ENCODE data around the gene HYLS1.

GRCh38 chr11:125886997-125887372, 483 bp upstream of the HYLS1 start:
- TF ChIP-seq EP300 (IDR thresholded peaks at IDR 0.05): no peak
- TF ChIP-seq CTCF (IDR thresholded peaks at IDR 0.05): no peak
